ENCODE data around the gene JDP2. TPM values are rescaled to one million over a fixed set of nuclear protein-coding genes. Genes with fewer than 3 reads are reported as not detected.

The JDP2 gene
- total RNA-seq, 1 donor from 2014 or later, result 44.4 TPM

DNA sequence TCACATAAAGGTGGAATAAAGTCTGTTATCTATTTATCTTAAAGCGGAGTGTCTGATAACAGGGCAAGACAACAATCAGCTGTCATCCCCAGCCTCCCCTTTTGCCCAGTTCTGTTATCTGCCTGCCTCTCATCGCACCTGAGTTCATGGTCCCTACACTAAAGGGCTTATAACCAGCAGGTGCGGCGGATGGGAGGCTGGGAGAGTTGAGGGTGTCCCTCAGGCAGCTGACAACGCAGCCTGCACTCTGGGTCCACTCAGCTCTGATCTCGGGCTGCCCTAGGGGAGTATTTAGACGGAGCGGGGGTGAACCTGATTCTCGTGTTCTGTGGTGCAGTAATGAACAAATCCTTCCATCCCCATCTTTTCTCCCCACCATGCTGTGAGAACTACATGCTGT is 34.0 kb upstream of the JDP2 start:
- H3K4me1 Mint-ChIP-seq, result peaks cover 2% of the 10 kb centered on the region
- H3K27me3 Mint-ChIP-seq (ENCODE audit: low read depth), result peaks cover 3% of the 10 kb centered on the region
- no peak overlapping the region for H3K4me3 Mint-ChIP-seq
- peaks cover 7% of the 10 kb centered on the region for H3K9me3 Mint-ChIP-seq
- TF ChIP-seq, protein P1, sequence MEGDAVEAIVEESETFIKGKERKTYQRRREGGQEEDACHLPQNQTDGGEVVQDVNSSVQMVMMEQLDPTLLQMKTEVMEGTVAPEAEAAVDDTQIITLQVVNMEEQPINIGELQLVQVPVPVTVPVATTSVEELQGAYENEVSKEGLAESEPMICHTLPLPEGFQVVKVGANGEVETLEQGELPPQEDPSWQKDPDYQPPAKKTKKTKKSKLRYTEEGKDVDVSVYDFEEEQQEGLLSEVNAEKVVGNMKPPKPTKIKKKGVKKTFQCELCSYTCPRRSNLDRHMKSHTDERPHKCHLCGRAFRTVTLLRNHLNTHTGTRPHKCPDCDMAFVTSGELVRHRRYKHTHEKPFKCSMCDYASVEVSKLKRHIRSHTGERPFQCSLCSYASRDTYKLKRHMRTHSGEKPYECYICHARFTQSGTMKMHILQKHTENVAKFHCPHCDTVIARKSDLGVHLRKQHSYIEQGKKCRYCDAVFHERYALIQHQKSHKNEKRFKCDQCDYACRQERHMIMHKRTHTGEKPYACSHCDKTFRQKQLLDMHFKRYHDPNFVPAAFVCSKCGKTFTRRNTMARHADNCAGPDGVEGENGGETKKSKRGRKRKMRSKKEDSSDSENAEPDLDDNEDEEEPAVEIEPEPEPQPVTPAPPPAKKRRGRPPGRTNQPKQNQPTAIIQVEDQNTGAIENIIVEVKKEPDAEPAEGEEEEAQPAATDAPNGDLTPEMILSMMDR (IDR thresholded peaks at IDR 0.05; ENCODE audit: unreplicated experiment), result no peak
- no peaks in the 10 kb centered on the region for H3K36me3 Mint-ChIP-seq
- no peak overlapping the region for H3K27ac Mint-ChIP-seq
- no peak for DNase-seq (ENCODE audit: low spot score in 2 of 2, unreplicated experiment in 2 of 2)

DNA sequence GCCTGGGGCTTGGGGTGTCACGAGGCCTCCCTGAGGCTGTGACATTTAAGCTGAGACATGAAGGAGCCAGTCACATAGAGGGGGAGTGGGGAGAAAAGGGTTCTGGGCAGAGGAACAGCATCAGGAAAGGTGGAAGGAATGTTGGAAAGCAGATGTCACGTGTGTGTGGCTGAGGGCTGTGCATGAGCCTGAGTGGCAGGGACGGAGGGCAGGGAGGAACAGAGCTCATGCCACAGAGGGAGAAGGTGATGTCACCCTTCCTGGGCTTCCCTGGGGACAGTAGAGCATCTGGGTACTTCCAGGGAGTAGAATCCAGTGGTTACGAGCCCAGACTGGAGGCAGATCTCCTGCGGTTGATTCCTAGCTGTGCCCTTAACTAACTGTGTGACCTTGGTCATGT is 32.0 kb upstream of the JDP2 start:
- Mint-ChIP-seq H3K36me3 (no peaks in the 10 kb centered on the region), H3K4me3 (no peak overlapping the region), H3K4me1 (peaks cover 16% of the 10 kb centered on the region), H3K9me3 (peaks cover 15% of the 10 kb centered on the region), H3K27me3 (ENCODE audit: low read depth) (peaks cover 3% of the 10 kb centered on the region), H3K27ac (no peak overlapping the region)
- no peak for DNase-seq (ENCODE audit: low spot score in 2 of 2, unreplicated experiment in 2 of 2)
- TF ChIP-seq, protein P1 (IDR thresholded peaks at IDR 0.05; ENCODE audit: unreplicated experiment), result no peak

DNA sequence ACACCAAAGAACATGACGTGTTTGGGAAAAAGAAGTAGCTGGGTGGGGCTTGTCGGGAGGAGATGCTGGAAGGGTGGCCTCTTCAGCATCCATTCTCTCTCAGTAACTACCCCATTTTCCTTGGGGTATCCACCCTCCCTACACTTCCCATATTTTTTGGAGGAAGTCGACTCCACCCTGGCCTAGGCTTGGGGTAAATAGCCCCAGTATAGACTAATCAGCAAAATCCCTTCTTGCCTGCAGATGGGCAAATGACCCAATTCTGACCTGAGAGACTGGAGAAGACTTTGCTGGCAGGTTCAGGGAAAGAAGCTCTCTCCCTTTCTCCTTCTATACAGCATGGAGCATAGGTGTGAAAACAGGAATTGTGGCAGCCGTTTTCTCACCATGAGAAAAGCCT is 28.5 kb upstream of the JDP2 start:
- peaks cover 3% of the 10 kb centered on the region for H3K27me3 Mint-ChIP-seq (ENCODE audit: low read depth)
- H3K27ac Mint-ChIP-seq, result no peak overlapping the region
- peaks cover 15% of the 10 kb centered on the region for H3K9me3 Mint-ChIP-seq
- H3K36me3 Mint-ChIP-seq, result no peaks in the 10 kb centered on the region
- H3K4me3 Mint-ChIP-seq, result no peak overlapping the region
- TF ChIP-seq, protein P1 (IDR thresholded peaks at IDR 0.05; ENCODE audit: unreplicated experiment), result no peak
- H3K4me1 Mint-ChIP-seq, result peaks cover 30% of the 10 kb centered on the region
- no peak for DNase-seq (ENCODE audit: low spot score in 2 of 2, unreplicated experiment in 2 of 2)

DNA sequence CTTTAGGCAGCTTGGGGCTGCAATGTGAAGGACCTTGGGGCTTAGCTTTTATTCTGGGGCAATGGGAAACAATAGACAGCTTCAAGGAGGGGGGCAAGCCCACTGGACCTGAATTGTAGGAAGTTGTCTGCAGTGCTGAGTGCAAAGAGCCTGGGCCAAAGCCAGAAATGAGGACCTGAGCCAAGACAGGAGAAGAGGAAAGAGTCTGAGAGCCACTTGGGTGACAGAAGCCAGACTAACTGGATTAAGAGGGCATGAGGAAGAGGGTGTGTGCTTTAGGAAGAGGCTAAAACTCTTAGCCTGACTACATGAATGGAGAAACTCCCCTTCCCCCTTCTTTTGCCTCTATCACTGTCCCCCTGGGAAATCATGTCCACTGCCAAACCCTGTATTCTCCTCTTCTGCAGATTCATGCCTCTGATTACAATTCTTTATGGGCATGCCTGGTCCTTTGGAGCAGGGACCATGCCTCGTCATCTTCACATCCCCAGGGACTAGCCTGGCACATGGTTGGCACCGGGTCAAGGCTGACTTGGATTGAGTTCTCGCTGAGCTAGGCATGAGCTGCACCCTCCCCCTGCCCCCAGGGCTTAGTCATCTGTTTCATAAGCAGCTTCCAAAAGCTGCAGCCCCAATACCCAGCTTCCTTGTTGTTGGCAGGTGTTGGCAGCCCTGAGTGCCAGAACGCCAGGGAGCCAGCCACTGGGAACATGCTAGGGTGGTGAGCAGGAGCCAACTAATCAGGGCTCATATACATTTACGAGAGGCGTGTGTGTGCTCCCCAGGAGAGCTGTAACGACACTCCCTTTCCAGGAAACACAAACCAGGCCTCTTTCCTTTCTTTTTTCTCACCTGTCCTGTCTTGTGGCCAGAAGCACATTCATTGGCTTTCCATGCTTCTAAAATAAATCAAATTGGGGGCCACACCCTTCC is 27.7 kb upstream of the JDP2 start:
- no peak overlapping the region for H3K4me3 Mint-ChIP-seq
- H3K36me3 Mint-ChIP-seq, result no peaks in the 10 kb centered on the region
- peaks cover 15% of the 10 kb centered on the region for H3K9me3 Mint-ChIP-seq
- DNase-seq (ENCODE audit: low spot score in 2 of 2, unreplicated experiment in 2 of 2), result no peak
- peaks cover 3% of the 10 kb centered on the region for H3K27me3 Mint-ChIP-seq (ENCODE audit: low read depth)
- H3K27ac Mint-ChIP-seq, result no peak overlapping the region
- TF ChIP-seq, protein P1 (IDR thresholded peaks at IDR 0.05; ENCODE audit: unreplicated experiment), result no peak
- H3K4me1 Mint-ChIP-seq, result peaks cover 30% of the 10 kb centered on the region

DNA sequence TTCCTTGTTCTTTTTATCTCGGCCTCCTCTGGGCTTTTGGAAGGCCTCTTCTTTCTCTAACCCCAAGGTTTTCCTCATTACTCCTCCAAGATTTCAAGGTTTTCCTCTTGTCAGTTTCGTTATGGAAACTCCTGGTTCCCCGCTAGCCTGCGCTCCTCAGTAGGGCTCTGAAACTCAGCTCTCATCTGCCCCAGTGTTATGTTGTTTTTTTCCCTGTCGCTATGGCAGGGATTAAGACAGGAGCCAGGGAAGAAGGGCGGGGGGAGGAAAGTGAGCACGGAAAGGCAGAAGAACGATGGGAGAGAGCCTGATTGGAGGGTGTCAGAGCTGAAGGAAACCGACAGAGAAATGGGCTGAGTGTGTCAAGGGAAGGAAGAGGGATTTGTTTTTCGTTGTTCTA is 26.5 kb upstream of the JDP2 start:
- peaks cover 15% of the 10 kb centered on the region for H3K9me3 Mint-ChIP-seq
- no peaks in the 10 kb centered on the region for H3K27me3 Mint-ChIP-seq (ENCODE audit: low read depth)
- TF ChIP-seq, protein P1 (IDR thresholded peaks at IDR 0.05; ENCODE audit: unreplicated experiment), result no peak
- H3K36me3 Mint-ChIP-seq, result no peaks in the 10 kb centered on the region
- no peak for DNase-seq (ENCODE audit: low spot score in 2 of 2, unreplicated experiment in 2 of 2)
- H3K27ac Mint-ChIP-seq, result peak overlapping the region; percentile 61
- H3K4me1 Mint-ChIP-seq, result peaks cover 30% of the 10 kb centered on the region
- H3K4me3 Mint-ChIP-seq, result no peak overlapping the region

Measured in mesothelial cell of epicardium (in vitro differentiated cells).